ENCODE measurements around the gene MAP1LC3B.
"Not testable (repeated sequence)": the region's sequence is repeated elsewhere in the genome, so short reads cannot be mapped to it uniquely, and the experiment has no call there.

The MAP1LC3B gene

GRCh38 chr16:87360862-87361610, 31.1 kb upstream of the MAP1LC3B start:
- no peak for DNase-seq (ENCODE audit: low spot score)

- no peak for DNase-seq (ENCODE audit: low spot score)
Measured at GRCh38 chr16:87361916-87362619, 30.1 kb upstream of the MAP1LC3B start.

GRCh38 chr16:87362828-87363559, 29.1 kb upstream of the MAP1LC3B start:
- not testable (repeated sequence) for DNase-seq (ENCODE audit: low spot score)

- no peak for DNase-seq (ENCODE audit: low spot score)
Measured at GRCh38 chr16:87363771-87364455, 28.2 kb upstream of the MAP1LC3B start.

GRCh38 chr16:87365021-87365713, 27.0 kb upstream of the MAP1LC3B start:
- DNase-seq (ENCODE audit: low spot score): no peak

GRCh38 chr16:87366288-87366687, 25.8 kb upstream of the MAP1LC3B start:
- DNase-seq (ENCODE audit: low spot score): no peak

- DNase-seq (ENCODE audit: low spot score): no peak
Measured at GRCh38 chr16:87366930-87367329, 25.2 kb upstream of the MAP1LC3B start.

GRCh38 chr16:87367529-87367928, 24.6 kb upstream of the MAP1LC3B start:
- no peak for DNase-seq (ENCODE audit: low spot score)

GRCh38 chr16:87368029-87368770, 23.9 kb upstream of the MAP1LC3B start:
- DNase-seq (ENCODE audit: low spot score): no peak

GRCh38 chr16:87369117-87369765, 22.9 kb upstream of the MAP1LC3B start:
- DNase-seq (ENCODE audit: low spot score): no peak

GRCh38 chr16:87369796-87370719, 22.1 kb upstream of the MAP1LC3B start:
- no peak for DNase-seq (ENCODE audit: low spot score)

- no peak for DNase-seq (ENCODE audit: low spot score)
Measured at GRCh38 chr16:87371261-87371866, 20.8 kb upstream of the MAP1LC3B start.

- no peak for DNase-seq (ENCODE audit: low spot score)
Measured at GRCh38 chr16:87372305-87372704, 19.8 kb upstream of the MAP1LC3B start.

- DNase-seq (ENCODE audit: low spot score): no peak
Measured at GRCh38 chr16:87374313-87374712, 17.8 kb upstream of the MAP1LC3B start.

GRCh38 chr16:87375426-87376135, 16.6 kb upstream of the MAP1LC3B start:
- no peak for DNase-seq (ENCODE audit: low spot score)

- DNase-seq (ENCODE audit: low spot score): no peak
Measured at GRCh38 chr16:87376660-87377059, 15.5 kb upstream of the MAP1LC3B start.

- DNase-seq (ENCODE audit: low spot score): not testable (repeated sequence)
Measured at GRCh38 chr16:87379312-87379752, 12.8 kb upstream of the MAP1LC3B start.

GRCh38 chr16:87380403-87380802, 11.7 kb upstream of the MAP1LC3B start:
- DNase-seq (ENCODE audit: low spot score): no peak

All from pons (tissue), 1 donor.